H1 (cell line): Measurements from ENCODE around the gene KNDC1. TPM values are rescaled to one million over a fixed set of nuclear protein-coding genes. Genes with fewer than 3 reads are reported as not detected.
"Not testable (repeated sequence)": the region's sequence is repeated elsewhere in the genome, so short reads cannot be mapped to it uniquely, and the experiment has no call there.

Experiments
- CTCF ChIA-PET: fragments of 300-600 bp; sonication (Branson Sonifier 250); formaldehyde crosslinking; loops from one replicate; lab custom pipeline; 2021; ENCODE audit not compliant: partially characterized antibody; lab: Charles Lee
- POLR2A ChIA-PET: fragments of 300-600 bp; sonication (Branson Sonifier 250); formaldehyde crosslinking; loops from one replicate; lab custom pipeline; 2021; ENCODE audit warnings: inconsistent platforms; ENCODE audit not compliant: partially characterized antibody; lab: Charles Lee
- DNase-seq, 2 experiments: peaks; one replicate each; pipeline versions ENCODE4 v3.0.0 to v3.0.0-alpha.2; 2010 to 2022; ENCODE audit warnings: low spot score in 2 of 2, low read depth in 1 of 2, mixed read lengths in 1 of 2
- FAIRE-seq: peaks from 2 replicates; lab custom pipeline; 2011; peaks lifted over from hg19 to GRCh38; lab: Jason Lieb, UNC
- H2AFZ ChIP-seq: 2 replicates; pipeline ENCODE4 v1.8.1; 2012; ENCODE audit warnings: low read length, inconsistent platforms
- H2AK5ac ChIP-seq: 2 replicates; pipeline ENCODE4 v1.6.1; 2013; ENCODE audit warnings: low read depth, low read length
- H2BK120ac ChIP-seq: replicated peaks from 2 replicates; pipeline ENCODE3; 2013; ENCODE audit warnings: low read depth, low read length, inconsistent platforms
- H2BK12ac ChIP-seq: 2 replicates; pipeline ENCODE4 v1.6.1; 2013; ENCODE audit warnings: low read depth, low read length
- H2BK15ac ChIP-seq: 2 replicates; pipeline ENCODE4 v1.6.1; 2013; ENCODE audit warnings: low read length
- H2BK20ac ChIP-seq: 2 replicates; pipeline ENCODE4 v1.6.1; 2013; ENCODE audit warnings: low read length
- H2BK5ac ChIP-seq: 2 replicates; pipeline ENCODE4 v1.6.1; 2013; ENCODE audit warnings: low read depth, low read length
- H3K14ac ChIP-seq: 2 replicates; pipeline ENCODE4 v1.6.1; 2013; ENCODE audit warnings: inconsistent platforms; ENCODE audit not compliant: insufficient read length
- H3K18ac ChIP-seq: 2 replicates; pipeline ENCODE4 v1.6.1; 2013; ENCODE audit warnings: low read length; ENCODE audit errors: extremely low read depth
- H3K23ac ChIP-seq: 2 replicates; pipeline ENCODE4 v1.6.1; 2013; ENCODE audit warnings: inconsistent platforms; ENCODE audit not compliant: insufficient read length
- H3K23me2 ChIP-seq: 2 replicates; pipeline ENCODE4 v1.6.1; 2013; ENCODE audit warnings: low read depth, low read length
- H3K27ac ChIP-seq: 2 replicates; pipeline ENCODE4 v1.6.1; 2011; ENCODE audit warnings: low read depth, low read length, inconsistent platforms
- H3K27me3 ChIP-seq, 4 experiments: replicated peaks in 1 of 4; 1 replicate in 1 of 4; 2 replicates in 3 of 4; pipeline versions ENCODE4 v1.6.1 to v1.8.1; 2011 to 2013; ENCODE audit warnings: low read length in 3 of 4, mild to moderate bottlenecking in 3 of 4, inconsistent platforms in 2 of 4, mixed read lengths in 2 of 4, moderate library complexity in 1 of 4; ENCODE audit not compliant: control insufficient read depth in 3 of 4, insufficient read depth in 3 of 4; ENCODE audit errors: extremely low read depth in 1 of 4
- H3K36me3 ChIP-seq, 4 experiments: 2 replicates each; pipeline versions ENCODE4 v1.6.1 to v1.8.1; 2011 to 2013; ENCODE audit warnings: mild to moderate bottlenecking in 4 of 4, low read length in 3 of 4, moderate library complexity in 2 of 4, control low read depth in 1 of 4, inconsistent platforms in 1 of 4; ENCODE audit not compliant: insufficient read depth in 4 of 4, control insufficient read depth in 2 of 4
- H3K4ac ChIP-seq: replicated peaks from 2 replicates; pipeline ENCODE3; 2013; ENCODE audit warnings: low read length, low read depth, mixed read lengths, inconsistent platforms; ENCODE audit not compliant: insufficient read length
- H3K4me1 ChIP-seq, 4 experiments: replicated peaks in 1 of 4; 1 replicate in 1 of 4; 2 replicates in 3 of 4; pipeline versions ENCODE4 v1.6.1 to v1.8.1; 2011 to 2013; ENCODE audit warnings: low read length in 3 of 4, inconsistent platforms in 2 of 4, mixed read lengths in 1 of 4; ENCODE audit not compliant: insufficient read depth in 4 of 4, control insufficient read depth in 3 of 4
- H3K4me2 ChIP-seq, 2 experiments: 2 replicates each; pipeline versions ENCODE4 v1.6.1 to v1.8.1; 2011 to 2013; ENCODE audit warnings: low read depth in 2 of 2, low read length in 2 of 2, control low read depth in 1 of 2, inconsistent platforms in 1 of 2, mild to moderate bottlenecking in 1 of 2; ENCODE audit not compliant: insufficient read depth in 1 of 2
- H3K4me3 ChIP-seq, 4 experiments: fragments of 200-600, 300-600 bp in 1 of 4; sonication (generic), shearing (Covaris generic), sonication (Bioruptor Twin) in 1 of 4; 2 replicates each; pipeline versions ENCODE4 v1.5.1 to v1.8.1; 2011 to 2016; ENCODE audit warnings: low read length in 4 of 4, low read depth in 3 of 4, control low read depth in 2 of 4, inconsistent platforms in 2 of 4, mild to moderate bottlenecking in 2 of 4, mixed read lengths in 1 of 4, moderate library complexity in 1 of 4; ENCODE audit not compliant: insufficient read depth in 2 of 4; ENCODE audit errors: extremely low read depth in 1 of 4
- H3K56ac ChIP-seq: replicated peaks from 2 replicates; pipeline ENCODE3; 2013; ENCODE audit warnings: low read depth, mild to moderate bottlenecking, mixed read lengths, low read length, inconsistent platforms; ENCODE audit not compliant: insufficient read length
- H3K79me1 ChIP-seq: 2 replicates; pipeline ENCODE4 v1.6.1; 2013; ENCODE audit warnings: low read depth, low read length, control low read depth
- H3K79me2 ChIP-seq, 2 experiments: 2 replicates each; pipeline versions ENCODE4 v1.6.1 to v1.8.1; 2012 to 2013; ENCODE audit warnings: low read length in 2 of 2, mild to moderate bottlenecking in 2 of 2, inconsistent platforms in 1 of 2; ENCODE audit not compliant: insufficient read depth in 2 of 2, control insufficient read depth in 1 of 2
- H3K9ac ChIP-seq, 4 experiments: replicated peaks in 1 of 4; 1 replicate in 1 of 4; 2 replicates in 3 of 4; pipeline versions ENCODE4 v1.6.1 to v1.8.1; 2011 to 2013; ENCODE audit warnings: low read depth in 3 of 4, low read length in 3 of 4, control low read depth in 2 of 4, mild to moderate bottlenecking in 2 of 4, moderate library complexity in 2 of 4, inconsistent platforms in 1 of 4; ENCODE audit errors: extremely low read depth in 1 of 4
- H3K9me3 ChIP-seq, 2 experiments: 2 replicates each; pipeline versions ENCODE4 v1.6.1 to v1.8.1; 2012 to 2013; ENCODE audit warnings: mild to moderate bottlenecking in 2 of 2, moderate library complexity in 2 of 2, control low read depth in 1 of 2, inconsistent platforms in 1 of 2, low read depth in 1 of 2, low read length in 1 of 2, mixed read lengths in 1 of 2; ENCODE audit not compliant: insufficient read depth in 2 of 2
- H4K20me1 ChIP-seq, 2 experiments: replicated peaks in 1 of 2; 2 replicates each; pipeline versions ENCODE3 to v1.8.1; 2011 to 2013; ENCODE audit warnings: inconsistent platforms in 2 of 2, low read length in 2 of 2, mild to moderate bottlenecking in 1 of 2; ENCODE audit not compliant: insufficient read depth in 2 of 2, control insufficient read depth in 1 of 2
- H4K5ac ChIP-seq: 2 replicates; pipeline ENCODE4 v1.6.1; 2013; ENCODE audit warnings: low read length, low read depth, mixed read lengths, inconsistent platforms; ENCODE audit not compliant: insufficient read length
- H4K8ac ChIP-seq: 2 replicates; pipeline ENCODE4 v1.8.0; 2013; ENCODE audit warnings: mild to moderate bottlenecking, moderate library complexity, low read length, inconsistent platforms; ENCODE audit not compliant: insufficient read depth; ENCODE audit errors: extremely low read depth
- H4K91ac ChIP-seq: replicated peaks from 2 replicates; pipeline ENCODE3; 2013; ENCODE audit warnings: low read length, mixed read lengths, inconsistent platforms; ENCODE audit not compliant: insufficient read length
- BCL11A ChIP-seq, 2 experiments: IDR thresholded peaks; one replicate each; pipeline ENCODE4 v1.6.1; 2011; ENCODE audit warnings: low read depth in 2 of 2, low read length in 2 of 2, mild to moderate bottlenecking in 2 of 2
- CTCF ChIP-seq, 3 experiments: IDR thresholded peaks; 1 replicate in 2 of 3; 2 replicates in 1 of 3; pipeline versions ENCODE4 v1.5.1 to v1.6.1; 2011; ENCODE audit warnings: low read length in 3 of 3, mild to moderate bottlenecking in 3 of 3, inconsistent platforms in 2 of 3, low read depth in 1 of 3, moderate library complexity in 1 of 3; ENCODE audit not compliant: insufficient read depth in 1 of 3; ENCODE audit errors: control extremely low read depth in 1 of 3
- POU5F1 ChIP-seq: IDR thresholded peaks from 2 replicates; pipeline ENCODE4 v1.6.1; 2011; ENCODE audit warnings: low read depth, mild to moderate bottlenecking, low read length, moderate library complexity
- RBBP5 ChIP-seq: IDR thresholded peaks from 2 replicates; pipeline ENCODE4 v1.7.1; 2012; ENCODE audit warnings: low read depth, mild to moderate bottlenecking, inconsistent platforms, low read length, moderate library complexity, borderline replicate concordance
- SAP30 ChIP-seq: fragments of 300-600 bp; sonication (generic); IDR thresholded peaks from 2 replicates; pipeline ENCODE4 v1.7.1; 2012; ENCODE audit warnings: low read length, moderate library complexity, mild to moderate bottlenecking, inconsistent platforms; ENCODE audit not compliant: insufficient read depth, insufficient replicate concordance
- WGBS, 2 experiments: shearing (Covaris generic) in 1 of 2; methylation state at CpG; one replicate each; pipeline versions ENCODE4 v1.1.6 to v1.1.7; 2013 to 2015; ENCODE audit warnings: low lambda C conversion rate in 2 of 2, mixed read lengths in 2 of 2, inconsistent platforms in 1 of 2, low coverage in 1 of 2, missing lambda C conversion rate in 1 of 2; ENCODE audit not compliant: insufficient replicate concordance in 2 of 2, insufficient coverage in 1 of 2, insufficient read length in 1 of 2; ENCODE audit errors: extremely low coverage in 1 of 2, missing lambda C conversion rate in 1 of 2; 5-methylcytosine and 5-hydroxymethylcytosine counted together
- polyA plus RNA-seq, 7 experiments: library from polyadenylated mRNA; depleted of rRNA in 3 of 7; stranded (reverse) in 5 of 7; unstranded in 2 of 7; fragments of >200 nt in 5 of 7; fragments of 200-250 nt in 2 of 7; gene quantifications; 1 replicate in 5 of 7; 2 replicates in 1 of 7; 4 replicates in 1 of 7; pipeline versions ENCODE4 v1.2.1 to v1.2.3, GENCODE V29; 2011 to 2013; ENCODE audit warnings: missing spikeins in 2 of 7, mixed read lengths in 2 of 7
- total RNA-seq: library from RNA; stranded (reverse); fragmentation: NEBNext Ultra II Directional; extraction: Animal tissue kit (Norgen Biotek cat#: 25700); gene quantifications from 2 replicates; pipeline ENCODE4 v1.2.1, GENCODE V29; 2021

Gene KNDC1
- total and polyA plus RNA-seq, 2 of the 8 experiments (the other 6 are each of a cell fraction or from before 2014, with no cell fraction given): 7.5 to 16.7 TPM

GRCh38 chr10:133221331-133221730, 61.3 kb downstream of the KNDC1 start (continued):
- TF ChIP-seq CTCF (IDR thresholded peaks at IDR 0.05; ENCODE audit: control extremely low read depth in 1 of 3, insufficient read depth in 1 of 3, low read depth in 1 of 3, low read length in 3 of 3) (no peak), POU5F1 (no peak), SAP30 (no peak), BCL11A (IDR thresholded peaks at IDR 0.05; ENCODE audit: low read depth in 2 of 2, low read length in 2 of 2) (no peak), RBBP5 (no peak)

- H3K23ac ChIP-seq, H3K4ac ChIP-seq, DNase-seq, H2BK12ac ChIP-seq, H3K9me3 ChIP-seq, H3K27me3 ChIP-seq, H3K18ac ChIP-seq, H2BK20ac ChIP-seq, H4K8ac ChIP-seq, H2BK120ac ChIP-seq, H2BK5ac ChIP-seq, H2AK5ac ChIP-seq, H2BK15ac ChIP-seq, H2AFZ ChIP-seq, H4K91ac ChIP-seq, POLR2A ChIA-PET, H3K27ac ChIP-seq, H4K20me1 ChIP-seq, H3K23me2 ChIP-seq, H3K14ac ChIP-seq, H3K4me2 ChIP-seq, H3K4me3 ChIP-seq, H3K79me1 ChIP-seq, H3K56ac ChIP-seq, H3K9ac ChIP-seq, H3K79me2 ChIP-seq, FAIRE-seq, H4K5ac ChIP-seq, H3K36me3 ChIP-seq: not testable (repeated sequence)
- 100% methylated on average over 1 of the region's 22 CpGs; no CpG with 5 or more reads in 1 of the 2 experiments for WGBS, 2 experiments
- H3K4me1 ChIP-seq: peaks cover 0 to 18% (median 12%) of the 10 kb centered on the region in 4 experiments; a peak in 6 of 7 replicates
- CTCF ChIA-PET: interaction anchor here (0.6 kb wide), 1 partner anchor 121 kb away, joined by 3 read pairs; no protein-coding TSS in a partner anchor
Observed at GRCh38 chr10:133221756-133222155, 61.7 kb downstream of the KNDC1 start.
